CD8-positive, alpha-beta memory T cell (primary cell): Measurements from ENCODE around the gene PUM1. TPM values are rescaled to one million over a fixed set of nuclear protein-coding genes. Genes with fewer than 3 reads are reported as not detected.

Experiments used
- CTCF ChIA-PET: fragments of 350-600 bp; sonication (Branson Sonifier 250); formaldehyde crosslinking; loops from one replicate; lab custom pipeline; 2021; ENCODE audit warnings: antibody characterized with exemption; lab: Charles Lee
- POLR2A ChIA-PET: fragments of 350-600 bp; sonication (Branson Sonifier 250); formaldehyde crosslinking; loops from one replicate; lab custom pipeline; 2021; ENCODE audit warnings: antibody characterized with exemption; lab: Charles Lee
- DNase-seq, 5 donors: peaks; one replicate each; pipeline versions ENCODE4 v3.0.0 to v3.0.0-alpha.2; 2020 to 2022; ENCODE audit warnings: mixed read lengths in 1 of 5
- H3K27ac ChIP-seq: one replicate; pipeline ENCODE4 v1.7.0; 2013; ENCODE audit warnings: low read depth, mild to moderate bottlenecking, low read length, moderate library complexity
- H3K27me3 ChIP-seq: 2 replicates; pipeline ENCODE4 v1.7.0; 2013; ENCODE audit warnings: low read length, mild to moderate bottlenecking; ENCODE audit not compliant: insufficient read depth, poor library complexity, severe bottlenecking
- H3K36me3 ChIP-seq: 2 replicates; pipeline ENCODE4 v1.7.0; 2013; ENCODE audit warnings: mild to moderate bottlenecking, low read length, moderate library complexity; ENCODE audit not compliant: insufficient read depth
- H3K4me1 ChIP-seq: 2 replicates; pipeline ENCODE4 v1.7.0; 2013; ENCODE audit warnings: mild to moderate bottlenecking, low read length, moderate library complexity; ENCODE audit not compliant: insufficient read depth
- H3K4me3 ChIP-seq: 2 replicates; pipeline ENCODE4 v1.7.0; 2013; ENCODE audit warnings: mild to moderate bottlenecking, low read length
- H3K9me3 ChIP-seq: 2 replicates; pipeline ENCODE4 v1.7.0; 2013; ENCODE audit warnings: mild to moderate bottlenecking, low read length
- H3K27ac Mint-ChIP-seq, 8 donors: one replicate each; pipeline ENCODE4 v1.8.0; 2020 to 2021; ENCODE audit warnings: mixed read lengths in 8 of 8, mild to moderate bottlenecking in 6 of 8, inconsistent platforms in 3 of 8, moderate library complexity in 3 of 8
- H3K27me3 Mint-ChIP-seq, 2 donors: one replicate each; pipeline ENCODE4 v1.8.0; 2020 to 2021; ENCODE audit warnings: mixed read lengths in 2 of 2, mild to moderate bottlenecking in 1 of 2, moderate library complexity in 1 of 2
- H3K36me3 Mint-ChIP-seq, 3 donors: one replicate each; pipeline ENCODE4 v1.8.0; 2020 to 2021; ENCODE audit warnings: mixed read lengths in 3 of 3, inconsistent platforms in 1 of 3, mild to moderate bottlenecking in 1 of 3
- H3K4me1 Mint-ChIP-seq, 3 donors: one replicate each; pipeline ENCODE4 v1.8.0; 2020 to 2021; ENCODE audit warnings: mixed read lengths in 3 of 3, inconsistent platforms in 1 of 3, mild to moderate bottlenecking in 1 of 3
- H3K4me3 Mint-ChIP-seq, 7 donors: one replicate each; pipeline ENCODE4 v1.8.0; 2020 to 2021; ENCODE audit warnings: mixed read lengths in 7 of 7, mild to moderate bottlenecking in 6 of 7, moderate library complexity in 4 of 7, inconsistent platforms in 2 of 7
- H3K9me3 Mint-ChIP-seq, 5 donors: one replicate each; pipeline ENCODE4 v1.8.0; 2020 to 2022; ENCODE audit warnings: mixed read lengths in 5 of 5, mild to moderate bottlenecking in 3 of 5, moderate library complexity in 2 of 5, inconsistent platforms in 1 of 5
- polyA plus RNA-seq: library from polyadenylated mRNA; unstranded; fragments of 300-500 nt; fragmentation: Illumina TruSeq; gene quantifications from one replicate; pipeline ENCODE4 v1.2.3, GENCODE V29; 2021
- total RNA-seq, 2 experiments: library from RNA; stranded (reverse); gene quantifications; one replicate each; pipeline ENCODE4 v1.2.3, GENCODE V29; 2021

PUM1 gene
- total and polyA plus RNA-seq, 3 experiments from 2014 or later: 99.8 to 127 (median 113) TPM

- no peak for DNase-seq
- Mint-ChIP-seq H3K4me3 (no peak overlapping the region), H3K27me3 (no peaks in the 10 kb centered on the region), H3K9me3 (no peaks in the 10 kb centered on the region), H3K27ac (peak overlapping the region in 7 of 8 donors; percentile 3 to 85 (median 46)), H3K4me1 (peaks cover 0 to under 1% (median under 1%) of the 10 kb centered on the region in 3 donors), H3K36me3 (peaks cover 16 to 74% (median 22%) of the 10 kb centered on the region in 3 donors)
- POLR2A ChIA-PET: no interaction called here
- CTCF ChIA-PET: interaction anchor here (2.0 to 2.5 kb wide), 2 partner anchors 133 to 216 kb away, joined by 6 to 9 read pairs; no protein-coding TSS in a partner anchor
- Histone ChIP-seq H3K27ac (no peak overlapping the region), H3K9me3 (no peaks in the 10 kb centered on the region), H3K4me1 (no peaks in the 10 kb centered on the region), H3K36me3 (peaks cover 32% of the 10 kb centered on the region), H3K27me3 (no peaks in the 10 kb centered on the region), H3K4me3 (no peak overlapping the region)
Observed at GRCh38 chr1:30934613-30935012, 130.9 kb downstream of the PUM1 start.

DNA sequence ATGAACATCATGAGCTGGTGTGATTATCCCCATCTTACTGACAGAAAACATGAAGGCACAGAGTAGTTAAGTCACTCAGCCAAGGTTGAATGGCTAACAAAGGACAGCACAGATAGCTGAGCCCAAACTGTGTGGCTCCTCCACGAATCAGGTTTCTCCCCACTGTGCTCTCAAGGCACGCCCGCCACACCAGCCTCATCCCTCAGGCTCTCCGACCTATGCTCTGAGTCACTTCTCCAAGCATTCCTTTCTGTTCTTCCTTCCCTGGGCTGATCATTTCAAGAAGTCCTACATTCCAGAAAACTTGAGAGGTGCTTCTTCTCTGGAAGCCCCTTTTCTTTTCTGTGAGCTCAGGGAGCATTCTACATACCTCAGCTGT is 131.7 kb downstream of the PUM1 start:
- peaks cover 6 to 8% (median 8%) of the 10 kb centered on the region in 3 donors for H3K4me1 Mint-ChIP-seq
- ChIA-PET POLR2A (no interaction called here), CTCF (interaction anchor here (0.6 to 2.5 kb wide), 4 partner anchors 132 to 1186 kb away, joined by 3 to 9 read pairs (median 4); no protein-coding TSS in a partner anchor)
- H3K36me3 ChIP-seq: peaks cover 28% of the 10 kb centered on the region
- H3K27me3 ChIP-seq: no peaks in the 10 kb centered on the region
- no peaks in the 10 kb centered on the region for H3K9me3 ChIP-seq
- peaks cover 16 to 66% (median 22%) of the 10 kb centered on the region in 3 donors for H3K36me3 Mint-ChIP-seq
- H3K4me1 ChIP-seq: peaks cover 5% of the 10 kb centered on the region
- peak overlapping the region in 3 of 8 donors; percentile 11 to 46 (median 32) for H3K27ac Mint-ChIP-seq
- H3K4me3 ChIP-seq: no peak overlapping the region
- H3K27me3 Mint-ChIP-seq: no peaks in the 10 kb centered on the region
- H3K9me3 Mint-ChIP-seq: no peaks in the 10 kb centered on the region
- no peak overlapping the region for H3K27ac ChIP-seq
- DNase-seq: no peak
- H3K4me3 Mint-ChIP-seq: no peak overlapping the region

DNA sequence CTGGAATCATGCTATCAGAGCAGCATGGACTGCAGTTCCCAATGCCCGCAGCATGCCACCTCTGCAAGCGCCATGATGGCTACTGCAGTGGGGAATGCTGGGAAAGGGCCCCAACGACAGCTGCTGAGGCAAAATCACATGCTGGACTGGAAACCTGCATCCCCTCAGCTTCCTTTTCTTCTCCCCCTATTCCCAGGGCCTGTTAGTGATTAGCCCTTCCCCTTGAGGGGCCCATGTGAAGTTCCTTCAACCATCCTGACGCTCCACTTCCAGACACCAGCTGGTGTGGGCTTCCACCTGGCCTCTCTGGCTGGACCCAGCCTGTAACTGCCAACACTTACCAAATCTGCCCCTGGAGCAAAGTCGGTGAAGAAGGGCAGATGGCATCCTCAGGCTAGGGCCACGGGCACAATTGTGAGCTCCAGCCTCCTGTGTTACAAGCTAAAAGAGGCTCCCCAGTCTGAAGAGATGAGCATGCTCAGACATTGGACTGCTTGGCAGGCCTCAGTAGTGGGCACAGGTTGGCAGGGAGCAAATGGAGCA is 134.8 kb downstream of the PUM1 start:
- peak overlapping the region in 2 of 8 donors; percentile 43 to 56 for H3K27ac Mint-ChIP-seq
- H3K27me3 ChIP-seq: no peaks in the 10 kb centered on the region
- H3K4me1 ChIP-seq: peaks cover 5% of the 10 kb centered on the region
- peaks cover 7 to 44% (median 13%) of the 10 kb centered on the region in 3 donors for H3K36me3 Mint-ChIP-seq
- H3K4me3 ChIP-seq: no peak overlapping the region
- H3K9me3 ChIP-seq: no peaks in the 10 kb centered on the region
- no peak overlapping the region for H3K4me3 Mint-ChIP-seq
- DNase-seq: no peak
- no peak overlapping the region for H3K27ac ChIP-seq
- POLR2A ChIA-PET: no interaction called here
- H3K36me3 ChIP-seq: peaks cover 15% of the 10 kb centered on the region
- peaks cover 10 to 12% (median 12%) of the 10 kb centered on the region in 3 donors for H3K4me1 Mint-ChIP-seq
- CTCF ChIA-PET: interaction anchor here (1.1 kb wide), 2 partner anchors 129 to 130 kb away, joined by 3 to 4 read pairs; no protein-coding TSS in a partner anchor
- H3K9me3 Mint-ChIP-seq: no peaks in the 10 kb centered on the region
- H3K27me3 Mint-ChIP-seq: no peaks in the 10 kb centered on the region

- H3K9me3 ChIP-seq: no peaks in the 10 kb centered on the region
- no peak overlapping the region for H3K4me3 ChIP-seq
- no peaks in the 10 kb centered on the region for H3K27me3 ChIP-seq
- H3K4me1 ChIP-seq: peaks cover 5% of the 10 kb centered on the region
- H3K4me3 Mint-ChIP-seq: no peak overlapping the region
- DNase-seq: no peak
- ChIA-PET CTCF (interaction anchor here (1.0 to 2.0 kb wide), 5 partner anchors 10 to 211 kb away, joined by 3 to 12 read pairs (median 4); no protein-coding TSS in a partner anchor), POLR2A (no interaction called here)
- no peaks in the 10 kb centered on the region for H3K9me3 Mint-ChIP-seq
- H3K36me3 ChIP-seq: peaks cover 15% of the 10 kb centered on the region
- no peak overlapping the region for H3K27ac ChIP-seq
- H3K36me3 Mint-ChIP-seq: peaks cover 5 to 39% (median 13%) of the 10 kb centered on the region in 3 donors
- H3K4me1 Mint-ChIP-seq: peaks cover 10 to 12% (median 12%) of the 10 kb centered on the region in 3 donors
- H3K27me3 Mint-ChIP-seq: no peaks in the 10 kb centered on the region
- peak overlapping the region in 1 of 8 donors; percentile 74 for H3K27ac Mint-ChIP-seq
Observed at GRCh38 chr1:30929944-30930525, 135.5 kb downstream of the PUM1 start.

GRCh38 chr1:30929135-30929889 is 136.2 kb downstream of the PUM1 start:
- H3K4me3 Mint-ChIP-seq: peak overlapping the region in 1 of 7 donors; percentile 17
- peak overlapping the region in 7 of 8 donors; percentile 29 to 87 (median 54) for H3K27ac Mint-ChIP-seq
- POLR2A ChIA-PET: no interaction called here

DNA sequence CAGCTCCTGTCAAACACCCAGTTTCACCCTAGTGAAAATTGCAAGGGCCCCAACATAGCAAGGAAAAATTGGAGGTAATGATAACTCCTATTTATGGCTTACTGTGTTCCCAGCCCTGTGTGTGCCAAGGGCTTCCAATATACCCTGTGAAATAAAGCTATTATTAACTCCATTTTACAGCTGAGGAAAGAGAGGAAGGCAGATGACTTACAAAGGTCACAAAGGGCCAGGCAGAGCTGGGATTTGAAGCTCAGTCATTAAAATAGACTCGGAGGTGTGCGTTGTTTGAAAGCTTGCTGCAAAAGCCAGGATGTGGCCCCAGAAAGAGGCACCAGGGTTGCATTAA is 136.8 kb downstream of the PUM1 start:
- Histone ChIP-seq H3K27ac (no peak overlapping the region), H3K4me3 (no peak overlapping the region), H3K27me3 (no peaks in the 10 kb centered on the region), H3K9me3 (no peaks in the 10 kb centered on the region), H3K4me1 (peaks cover 5% of the 10 kb centered on the region), H3K36me3 (peaks cover 3% of the 10 kb centered on the region)
- Mint-ChIP-seq H3K9me3 (no peaks in the 10 kb centered on the region), H3K27ac (peak overlapping the region in 6 of 8 donors; percentile 51 to 86 (median 59)), H3K4me3 (peak overlapping the region in 1 of 7 donors; percentile 17), H3K4me1 (peaks cover 10 to 12% (median 12%) of the 10 kb centered on the region in 3 donors), H3K36me3 (peaks cover 0 to 27% (median 6%) of the 10 kb centered on the region in 3 donors), H3K27me3 (no peaks in the 10 kb centered on the region)
- POLR2A ChIA-PET: no interaction called here
- CTCF ChIA-PET: interaction anchor here (0.7 to 2.0 kb wide), 6 partner anchors 9 to 210 kb away, joined by 3 to 15 read pairs (median 4); no protein-coding TSS in a partner anchor
- no peak for DNase-seq

More at GRCh38 chr1:30929135-30929889, 136.2 kb downstream of the PUM1 start:
- Histone ChIP-seq H3K36me3 (peaks cover 9% of the 10 kb centered on the region), H3K27ac (no peak overlapping the region), H3K4me3 (no peak overlapping the region), H3K27me3 (no peaks in the 10 kb centered on the region), H3K9me3 (no peaks in the 10 kb centered on the region), H3K4me1 (peaks cover 5% of the 10 kb centered on the region)
- DNase-seq: peak in 4 of 5 donors; percentile 18 to 36 (median 26)
- Mint-ChIP-seq H3K9me3 (no peaks in the 10 kb centered on the region), H3K27me3 (no peaks in the 10 kb centered on the region), H3K4me1 (peaks cover 10 to 12% (median 12%) of the 10 kb centered on the region in 3 donors), H3K36me3 (peaks cover 0 to 32% (median 9%) of the 10 kb centered on the region in 3 donors)
- CTCF ChIA-PET: interaction anchor here (0.7 to 2.0 kb wide), 8 partner anchors 9 to 211 kb away, joined by 3 to 15 read pairs (median 4); no protein-coding TSS in a partner anchor

DNA sequence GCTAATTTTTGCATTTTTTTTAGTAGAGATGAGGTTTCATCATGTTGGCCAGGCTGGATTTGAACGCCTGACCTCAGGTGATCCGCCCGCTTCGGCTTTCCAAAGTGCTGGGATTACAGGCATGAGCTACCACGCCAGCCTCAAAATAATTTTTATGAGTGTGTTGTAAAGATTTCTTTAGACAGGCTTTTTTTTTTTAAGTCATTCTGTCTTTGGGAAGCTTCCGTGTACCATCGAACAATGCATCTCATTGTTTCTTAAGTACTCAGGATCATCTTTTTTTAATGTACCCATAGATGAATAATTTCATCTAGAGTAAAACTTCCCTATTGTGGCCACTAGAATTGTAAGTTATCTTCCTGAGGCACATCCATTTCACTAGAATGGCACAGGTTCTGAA is 137.3 kb downstream of the PUM1 start:
- DNase-seq: no peak
- CTCF ChIA-PET: interaction anchor here (0.7 to 2.0 kb wide), 4 partner anchors 8 to 209 kb away, joined by 3 to 15 read pairs (median 8); no protein-coding TSS in a partner anchor
- peak overlapping the region in 1 of 8 donors; percentile 64 for H3K27ac Mint-ChIP-seq
- H3K27me3 Mint-ChIP-seq: no peaks in the 10 kb centered on the region
- H3K36me3 ChIP-seq: no peaks in the 10 kb centered on the region
- H3K27me3 ChIP-seq: no peaks in the 10 kb centered on the region
- POLR2A ChIA-PET: no interaction called here
- no peaks in the 10 kb centered on the region for H3K9me3 ChIP-seq
- H3K4me3 Mint-ChIP-seq: no peak overlapping the region
- no peaks in the 10 kb centered on the region for H3K9me3 Mint-ChIP-seq
- peaks cover 5% of the 10 kb centered on the region for H3K4me1 ChIP-seq
- H3K4me3 ChIP-seq: no peak overlapping the region
- H3K27ac ChIP-seq: no peak overlapping the region
- H3K36me3 Mint-ChIP-seq: peaks cover 0 to 21% (median 3%) of the 10 kb centered on the region in 3 donors
- peaks cover 10 to 12% (median 12%) of the 10 kb centered on the region in 3 donors for H3K4me1 Mint-ChIP-seq
